Measurements from ENCODE around the gene MAPK7.

MAPK7 gene

GRCh38 chr17:19364699-19365498, 13.4 kb upstream of the MAPK7 start:
- TF ChIP-seq GATA3 (IDR thresholded peaks at IDR 0.05; ENCODE audit: low read depth, low read length) (no peak), GATA2 (IDR thresholded peaks at IDR 0.05; ENCODE audit: low read depth, low read length) (no peak)

- no peak for TF ChIP-seq GATA2 (IDR thresholded peaks at IDR 0.05; ENCODE audit: low read depth, low read length)
- no peak for TF ChIP-seq GATA3 (IDR thresholded peaks at IDR 0.05; ENCODE audit: low read depth, low read length)
Measured at GRCh38 chr17:19365499-19365817, 12.8 kb upstream of the MAPK7 start.

GRCh38 chr17:19365833-19366636, 12.3 kb upstream of the MAPK7 start:
- TF ChIP-seq GATA3 (IDR thresholded peaks at IDR 0.05; ENCODE audit: low read depth, low read length), result no peak
- no peak for TF ChIP-seq GATA2 (IDR thresholded peaks at IDR 0.05; ENCODE audit: low read depth, low read length)

- TF ChIP-seq GATA3 (IDR thresholded peaks at IDR 0.05; ENCODE audit: low read depth, low read length), result no peak
- no peak for TF ChIP-seq GATA2 (IDR thresholded peaks at IDR 0.05; ENCODE audit: low read depth, low read length)
Measured at GRCh38 chr17:19366637-19366972, 11.7 kb upstream of the MAPK7 start.

GRCh38 chr17:19368229-19368628, 10.1 kb upstream of the MAPK7 start:
- TF ChIP-seq GATA3 (IDR thresholded peaks at IDR 0.05; ENCODE audit: low read depth, low read length) (no peak), GATA2 (IDR thresholded peaks at IDR 0.05; ENCODE audit: low read depth, low read length) (no peak)

GRCh38 chr17:19369107-19369778, 9.1 kb upstream of the MAPK7 start:
- no peak for TF ChIP-seq GATA2 (IDR thresholded peaks at IDR 0.05; ENCODE audit: low read depth, low read length)
- TF ChIP-seq GATA3 (IDR thresholded peaks at IDR 0.05; ENCODE audit: low read depth, low read length), result no peak

GRCh38 chr17:19369846-19370492, 8.3 kb upstream of the MAPK7 start:
- TF ChIP-seq GATA3 (IDR thresholded peaks at IDR 0.05; ENCODE audit: low read depth, low read length) (no peak), GATA2 (IDR thresholded peaks at IDR 0.05; ENCODE audit: low read depth, low read length) (no peak)

- TF ChIP-seq GATA2 (IDR thresholded peaks at IDR 0.05; ENCODE audit: low read depth, low read length) (no peak), GATA3 (IDR thresholded peaks at IDR 0.05; ENCODE audit: low read depth, low read length) (no peak)
Measured at GRCh38 chr17:19370493-19370960, 7.8 kb upstream of the MAPK7 start.

GRCh38 chr17:19371259-19372010, 6.9 kb upstream of the MAPK7 start:
- no peak for TF ChIP-seq GATA2 (IDR thresholded peaks at IDR 0.05; ENCODE audit: low read depth, low read length)
- TF ChIP-seq GATA3 (IDR thresholded peaks at IDR 0.05; ENCODE audit: low read depth, low read length), result no peak

- TF ChIP-seq GATA2 (IDR thresholded peaks at IDR 0.05; ENCODE audit: low read depth, low read length), result no peak
- TF ChIP-seq GATA3 (IDR thresholded peaks at IDR 0.05; ENCODE audit: low read depth, low read length), result no peak
Measured at GRCh38 chr17:19372011-19372370, 6.3 kb upstream of the MAPK7 start.

- TF ChIP-seq GATA3 (IDR thresholded peaks at IDR 0.05; ENCODE audit: low read depth, low read length) (no peak), GATA2 (IDR thresholded peaks at IDR 0.05; ENCODE audit: low read depth, low read length) (no peak)
Measured at GRCh38 chr17:19372439-19372838, 5.9 kb upstream of the MAPK7 start.

GRCh38 chr17:19372866-19373504, 5.3 kb upstream of the MAPK7 start:
- no peak for TF ChIP-seq GATA3 (IDR thresholded peaks at IDR 0.05; ENCODE audit: low read depth, low read length)
- no peak for TF ChIP-seq GATA2 (IDR thresholded peaks at IDR 0.05; ENCODE audit: low read depth, low read length)

GRCh38 chr17:19374136-19374535, 4.2 kb upstream of the MAPK7 start:
- TF ChIP-seq GATA2 (IDR thresholded peaks at IDR 0.05; ENCODE audit: low read depth, low read length) (no peak), GATA3 (IDR thresholded peaks at IDR 0.05; ENCODE audit: low read depth, low read length) (no peak)
